HG03571 (cell line): Measurements from ENCODE around the gene MED22.
"Not testable (repeated sequence)": the region's sequence is repeated elsewhere in the genome, so short reads cannot be mapped to it uniquely, and the experiment has no call there.

Experiments
- ATAC-seq: cut with Tn5 transposase; IDR thresholded peaks from one replicate; pipeline ENCODE4 v1.9.1; 2021; ENCODE audit not compliant: unreplicated experiment

The MED22 gene

GRCh38 chr9:133307301-133307700 lies 40.6 kb downstream of the MED22 start:
- ATAC-seq = no peak

- ATAC-seq = no peak
These were observed 41.4 kb downstream of the MED22 start for GRCh38 chr9:133306242-133307204.

GRCh38 chr9:133305731-133306130 lies 42.2 kb downstream of the MED22 start:
- ATAC-seq = no peak

- ATAC-seq = no peak
These were observed 43.2 kb downstream of the MED22 start for GRCh38 chr9:133304477-133305377.

- no peak for ATAC-seq
These were observed 43.8 kb downstream of the MED22 start for GRCh38 chr9:133304158-133304470.

- ATAC-seq = no peak
These were observed 44.4 kb downstream of the MED22 start for GRCh38 chr9:133303266-133304157.

GRCh38 chr9:133301253-133302230 lies 46.4 kb downstream of the MED22 start:
- ATAC-seq = no peak

- not testable (repeated sequence) for ATAC-seq
These were observed 47.9 kb downstream of the MED22 start for GRCh38 chr9:133299996-133300395.

GRCh38 chr9:133294257-133294656 lies 53.7 kb downstream of the MED22 start:
- no peak for ATAC-seq

- no peak for ATAC-seq
These were observed 57.1 kb downstream of the MED22 start for GRCh38 chr9:133290751-133291302.
